Stimulated activated CD4-positive, alpha-beta T cell treated with anti-CD3 and anti-CD28 coated beads, Interleukin-4, amount 100 ng/mL, for 4 hours (primary cell): Measurements from ENCODE around the gene GRAMD1B.
A peak's percentile ranks its signal among the peaks of the same experiment; 100 is the strongest.
"Not testable (repeated sequence)": the region's sequence is repeated elsewhere in the genome, so short reads cannot be mapped to it uniquely, and the experiment has no call there.

Source experiments
- DNase-seq, 2 experiments: peaks; one replicate each; pipeline ENCODE4 v3.0.0-alpha.2; 2020

The GRAMD1B gene

DNA sequence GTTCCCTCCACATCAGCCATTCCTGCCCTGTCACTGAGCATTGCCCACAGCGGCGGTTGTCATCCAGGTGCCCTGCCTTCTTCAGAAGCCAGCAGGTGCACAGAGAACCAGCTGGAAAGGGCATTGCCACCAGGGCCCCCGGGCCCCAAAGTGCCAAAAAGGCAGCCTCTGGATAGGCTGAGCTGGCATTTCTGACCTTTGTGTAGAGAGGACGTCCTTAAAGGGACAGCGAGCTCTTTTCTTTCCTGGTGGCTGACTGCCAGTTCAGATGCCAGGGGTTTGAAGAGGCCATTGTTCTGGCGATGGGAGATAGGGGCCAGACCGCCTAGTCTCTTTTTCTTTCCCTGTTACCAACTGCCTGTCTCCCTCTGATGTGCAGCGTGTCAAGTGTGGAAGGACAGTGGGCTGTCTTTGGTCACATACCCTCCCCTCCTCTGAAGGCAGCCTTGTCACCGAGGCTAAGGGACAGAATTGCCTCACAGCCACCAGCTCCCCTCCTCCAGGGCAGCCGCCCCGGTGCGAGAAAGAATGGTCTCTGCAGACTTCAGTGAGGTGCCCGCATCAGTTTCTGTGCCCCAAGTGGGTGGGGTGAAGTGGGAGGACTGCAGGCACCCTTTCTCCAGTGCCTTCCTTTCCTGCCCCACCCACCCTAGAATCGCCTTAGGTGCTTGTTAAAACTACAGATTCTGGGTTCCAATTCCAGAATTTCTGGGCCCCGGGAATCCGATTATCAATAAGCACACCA, 114.7 kb downstream of the GRAMD1B start:
- no peak for DNase-seq

DNA sequence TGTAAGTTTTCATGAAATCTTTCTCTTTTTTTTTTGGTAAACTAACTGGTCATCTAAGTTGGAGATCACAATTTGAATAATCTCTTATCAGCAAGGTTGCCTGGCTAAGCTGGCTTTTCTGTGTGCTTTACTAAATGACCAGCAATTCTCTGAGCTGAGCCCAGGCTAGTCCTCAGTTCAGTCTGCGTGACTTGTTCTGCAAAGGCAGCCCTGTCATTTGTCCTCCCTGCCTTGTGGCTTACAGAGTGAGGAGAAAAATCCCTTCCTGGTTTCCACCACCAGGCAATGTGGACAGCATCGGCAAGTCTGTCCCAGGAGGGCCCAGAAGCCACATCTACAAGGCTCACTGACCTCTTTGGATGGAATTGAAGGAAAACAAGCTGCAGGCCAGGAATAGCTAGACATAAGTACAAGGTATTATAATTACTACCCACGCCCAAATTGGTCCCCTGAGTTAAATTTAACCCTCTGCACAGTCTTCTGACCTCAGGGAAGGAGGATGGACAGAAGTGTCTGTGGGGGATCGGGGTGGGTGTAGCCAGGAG, 115.7 kb downstream of the GRAMD1B start:
- no peak for DNase-seq

DNA sequence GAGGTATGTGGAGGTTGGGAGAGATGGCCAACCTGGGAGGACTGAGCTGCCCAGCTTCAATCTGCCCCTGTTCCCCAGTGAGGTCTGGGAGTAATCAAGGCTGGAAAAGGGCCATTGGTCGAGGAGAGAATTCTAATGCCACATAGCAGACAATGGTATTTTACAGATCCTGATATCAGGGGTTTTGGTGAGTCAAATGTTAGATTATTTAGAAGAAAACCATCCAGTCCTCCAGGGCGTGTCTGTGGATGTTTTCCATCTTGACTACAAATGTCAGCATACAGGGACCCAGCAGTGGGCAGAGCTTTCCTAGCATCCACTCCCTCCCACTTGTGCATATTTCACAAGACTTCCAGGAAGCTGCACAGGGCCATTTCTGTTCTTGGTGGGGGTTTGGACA, 116.4 kb downstream of the GRAMD1B start:
- no peak for DNase-seq

- no peak for DNase-seq
Observed at GRCh38 chr11:123547180-123547579, 117.1 kb downstream of the GRAMD1B start.

GRCh38 chr11:123548774-123549173, 118.7 kb downstream of the GRAMD1B start:
- DNase-seq, result no peak

- DNase-seq, result peak in 1 of 2 experiments; percentile 9
Observed at GRCh38 chr11:123549926-123550917, 120.2 kb downstream of the GRAMD1B start.

DNA sequence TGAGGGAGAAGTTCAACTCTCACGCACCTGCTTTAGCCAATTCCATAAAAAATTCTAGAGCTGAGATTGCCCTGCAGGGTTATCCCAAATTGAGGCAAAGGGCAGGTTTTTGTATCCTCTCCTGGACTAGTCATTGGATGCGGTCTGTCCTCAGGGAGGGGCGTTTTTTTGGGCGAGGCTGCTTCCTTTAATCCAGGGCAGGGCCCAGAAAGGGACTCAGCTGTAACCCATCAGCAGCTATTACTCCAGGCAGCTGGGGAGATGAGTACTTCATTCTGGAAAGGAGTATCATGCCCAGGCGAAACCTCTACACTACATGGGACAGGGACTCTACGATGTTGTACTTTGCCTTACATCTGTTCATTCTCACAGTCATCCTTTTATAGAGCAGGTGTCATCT, 121.0 kb downstream of the GRAMD1B start:
- DNase-seq, result no peak

GRCh38 chr11:123556633-123557032, 126.6 kb downstream of the GRAMD1B start:
- no peak for DNase-seq

GRCh38 chr11:123558536-123559315, 128.7 kb downstream of the GRAMD1B start:
- no peak for DNase-seq

GRCh38 chr11:123559523-123559955, 129.5 kb downstream of the GRAMD1B start:
- DNase-seq, result no peak

GRCh38 chr11:123560006-123560405, 129.9 kb downstream of the GRAMD1B start:
- DNase-seq, result peak in 1 of 2 experiments; percentile 14

GRCh38 chr11:123561431-123561800, 131.3 kb downstream of the GRAMD1B start:
- no peak for DNase-seq

DNA sequence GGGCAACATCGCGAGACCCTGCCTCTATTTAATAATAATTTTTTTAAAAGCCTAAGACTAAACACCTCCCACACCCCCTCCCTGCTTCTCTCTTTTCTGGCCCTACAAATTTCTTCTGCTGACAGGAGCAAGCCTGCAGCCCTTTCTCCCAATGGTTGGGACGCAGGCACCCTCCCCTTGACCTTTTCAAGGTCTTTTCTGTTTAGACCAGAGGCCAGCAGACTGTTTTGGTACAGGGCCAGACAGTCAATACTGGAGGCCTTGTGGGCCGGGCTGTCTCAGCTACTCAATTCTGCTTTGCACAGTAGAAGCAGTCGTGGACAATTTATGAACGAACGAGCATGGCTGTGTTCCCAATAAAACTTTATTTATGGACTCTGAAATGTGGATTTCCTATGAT, 132.1 kb downstream of the GRAMD1B start:
- DNase-seq, result no peak

DNA sequence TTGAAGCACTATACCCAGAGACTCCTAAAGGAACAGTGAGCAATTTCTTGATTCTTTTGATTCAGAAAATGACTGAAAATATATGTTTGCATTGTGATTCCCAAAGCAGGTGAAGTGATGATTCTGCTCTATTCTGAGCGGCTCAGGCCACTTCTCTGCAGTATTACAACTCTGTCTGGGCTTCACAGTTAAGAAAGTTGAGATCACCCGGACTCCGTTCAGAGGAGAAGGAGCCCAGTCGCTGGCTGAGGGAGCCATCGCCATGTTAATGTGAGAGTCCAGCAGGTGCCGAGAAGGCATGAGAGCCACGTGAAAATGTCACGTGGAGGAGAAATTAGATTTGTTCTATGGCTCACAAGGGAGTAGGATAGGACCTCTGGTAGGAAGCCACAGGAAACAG, 132.8 kb downstream of the GRAMD1B start:
- no peak for DNase-seq

GRCh38 chr11:123564221-123564620, 134.2 kb downstream of the GRAMD1B start:
- DNase-seq, result no peak

GRCh38 chr11:123566852-123567251, 136.8 kb downstream of the GRAMD1B start:
- no peak for DNase-seq

DNA sequence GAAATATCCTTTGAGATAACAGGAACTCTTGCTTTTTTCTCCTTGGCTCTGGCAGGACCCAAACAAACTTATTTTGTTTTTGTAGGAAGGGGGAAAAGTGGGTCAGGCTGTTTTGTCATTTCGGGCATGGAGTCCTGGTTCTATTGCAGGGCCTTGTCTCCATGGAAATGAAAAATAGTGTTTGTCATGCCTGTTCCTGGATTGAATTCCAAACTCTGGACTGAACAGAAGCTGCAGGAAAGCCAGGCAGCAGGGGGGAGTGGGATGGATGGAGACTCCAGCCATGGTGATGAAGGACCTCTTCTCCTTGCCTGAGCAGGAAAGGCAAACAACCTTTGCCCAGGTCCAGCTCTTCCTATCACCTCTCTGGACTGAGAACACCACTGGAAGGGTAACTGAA, 137.4 kb downstream of the GRAMD1B start:
- no peak for DNase-seq

- no peak for DNase-seq
Observed at GRCh38 chr11:123568367-123568870, 138.3 kb downstream of the GRAMD1B start.

- DNase-seq, result no peak
Observed at GRCh38 chr11:123569393-123569792, 139.3 kb downstream of the GRAMD1B start.

DNA sequence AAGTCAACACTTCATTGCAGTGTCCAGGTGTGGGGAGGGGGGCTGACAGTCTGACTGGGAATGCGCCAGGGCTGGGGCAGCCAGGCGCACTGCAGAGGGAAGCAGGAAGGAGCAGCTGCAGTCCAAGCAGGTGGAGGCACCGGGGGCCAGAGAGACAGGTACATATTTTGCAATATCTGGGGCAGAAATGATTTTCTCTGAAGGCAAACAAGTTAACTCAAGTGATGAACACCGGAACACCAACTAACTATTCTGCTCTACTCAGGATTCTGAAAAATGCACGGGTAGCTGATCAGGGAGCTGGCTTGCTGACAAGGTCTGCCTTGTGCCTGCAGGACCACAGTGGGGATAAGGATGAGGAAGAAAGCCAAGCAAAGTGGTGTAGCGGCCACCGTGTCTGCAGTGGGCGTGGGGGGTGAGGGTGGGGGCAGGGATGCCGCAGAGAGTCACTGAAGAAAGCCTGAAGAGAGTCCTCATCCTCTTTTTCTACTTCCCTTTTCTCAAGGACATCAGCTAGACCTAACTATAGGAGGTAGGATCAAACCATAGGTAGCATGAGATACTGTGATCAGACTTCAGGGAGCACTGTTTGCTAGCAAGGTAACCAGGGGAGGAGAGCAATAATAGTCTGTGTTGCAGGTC, 141.0 kb downstream of the GRAMD1B start:
- DNase-seq, result no peak

DNA sequence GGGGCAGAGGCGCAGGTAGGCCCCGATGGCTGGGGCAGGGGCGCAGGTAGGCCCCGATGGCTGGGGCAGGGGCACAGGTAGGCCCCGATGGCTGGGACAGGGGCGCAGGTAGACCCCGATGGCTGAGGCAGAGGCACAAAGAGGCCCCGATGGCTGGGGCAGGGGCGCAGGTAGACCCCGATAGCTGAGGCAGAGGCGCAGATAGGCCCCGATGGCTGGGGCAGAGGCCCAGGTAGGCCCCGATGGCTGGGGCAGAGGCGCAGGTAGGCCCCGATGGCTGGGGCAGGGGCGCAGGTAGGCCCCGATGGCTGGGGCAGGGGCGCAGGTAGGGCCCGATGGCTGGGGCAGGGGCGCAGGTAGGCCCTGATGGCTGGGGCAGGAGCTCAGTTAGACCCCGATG, 142.7 kb downstream of the GRAMD1B start:
- DNase-seq, result not testable (repeated sequence)

- DNase-seq, result no peak
Observed at GRCh38 chr11:123573286-123573685, 143.2 kb downstream of the GRAMD1B start.
